Loucy (cell line): ENCODE measurements around the gene ANAPC15.
"Not testable (repeated sequence)": the region's sequence is repeated elsewhere in the genome, so short reads cannot be mapped to it uniquely, and the experiment has no call there.

ENCODE experiments used
- H2AFZ ChIP-seq: fragments of 200-600 bp; sonication (generic); 2 replicates; pipeline ENCODE4 v1.6.0; 2016; ENCODE audit warnings: antibody characterized with exemption, mild to moderate bottlenecking, low read length, moderate library complexity
- H3F3A ChIP-seq: fragments of 200-600 bp; 2 replicates; pipeline ENCODE4 v1.6.0; 2016; ENCODE audit warnings: antibody characterized with exemption, low read depth, mild to moderate bottlenecking
- H3K27me3 ChIP-seq: fragments of 200-600 bp; sonication (generic); 2 replicates; pipeline ENCODE4 v1.6.1; 2014; ENCODE audit warnings: low read length, mild to moderate bottlenecking; ENCODE audit not compliant: insufficient read depth, poor library complexity, severe bottlenecking
- H3K36me3 ChIP-seq: fragments of 200-600 bp; sonication (generic); 2 replicates; pipeline ENCODE4 v1.6.1; 2016; ENCODE audit warnings: low read length; ENCODE audit not compliant: insufficient read depth
- H3K4me1 ChIP-seq: fragments of 200-600 bp; sonication (generic); 2 replicates; pipeline ENCODE4 v1.5.1; 2014; ENCODE audit warnings: low read length, mild to moderate bottlenecking; ENCODE audit not compliant: insufficient read depth, poor library complexity, severe bottlenecking
- H3K4me2 ChIP-seq: fragments of 200-600 bp; sonication (generic); 2 replicates; pipeline ENCODE4 v1.6.0; 2014; ENCODE audit warnings: antibody characterized with exemption, low read length, low read depth, mild to moderate bottlenecking; ENCODE audit not compliant: poor library complexity, severe bottlenecking
- H3K4me3 ChIP-seq: fragments of 200-600 bp; sonication (generic); 2 replicates; pipeline ENCODE4 v1.5.1; 2014; ENCODE audit warnings: low read length, mild to moderate bottlenecking, mixed read lengths; ENCODE audit not compliant: poor library complexity, severe bottlenecking
- H3K79me2 ChIP-seq: fragments of 200-600 bp; sonication (generic); 2 replicates; pipeline ENCODE4 v1.6.1; 2014; ENCODE audit warnings: low read length; ENCODE audit not compliant: insufficient read depth
- H3K9ac ChIP-seq: fragments of 200-600 bp; sonication (generic); 2 replicates; pipeline ENCODE4 v1.6.0; 2014; ENCODE audit warnings: mild to moderate bottlenecking, low read depth, low read length, moderate library complexity; ENCODE audit not compliant: poor library complexity, severe bottlenecking
- H3K9me2 ChIP-seq: fragments of 200-600 bp; sonication (generic); replicated peaks from 2 replicates; pipeline ENCODE4 v1.6.1; 2016; ENCODE audit warnings: low read depth, low read length, mixed read lengths
- H3K9me3 ChIP-seq: fragments of 200-600 bp; sonication (generic); 2 replicates; pipeline ENCODE4 v1.6.1; 2014; ENCODE audit warnings: mild to moderate bottlenecking, antibody characterized with exemption, low read length, low read depth; ENCODE audit not compliant: insufficient read depth
- H4K20me1 ChIP-seq: fragments of 200-600 bp; sonication (generic); 2 replicates; pipeline ENCODE4 v1.6.0; 2014; ENCODE audit warnings: antibody characterized with exemption, low read length, mild to moderate bottlenecking; ENCODE audit not compliant: insufficient read depth, poor library complexity, severe bottlenecking
- CTCF ChIP-seq: fragments of 200-600 bp; sonication (generic); conservative IDR thresholded peaks from 2 replicates; pipeline ENCODE4 v1.5.1; 2014; ENCODE audit warnings: mild to moderate bottlenecking, antibody characterized with exemption, low read length
- EZH2phosphoT487 ChIP-seq: fragments of 200-600 bp; IDR thresholded peaks from 2 replicates; pipeline ENCODE4 v1.6.1; 2018; ENCODE audit warnings: antibody characterized with exemption, mild to moderate bottlenecking, moderate library complexity, borderline replicate concordance

ANAPC15 gene

DNA sequence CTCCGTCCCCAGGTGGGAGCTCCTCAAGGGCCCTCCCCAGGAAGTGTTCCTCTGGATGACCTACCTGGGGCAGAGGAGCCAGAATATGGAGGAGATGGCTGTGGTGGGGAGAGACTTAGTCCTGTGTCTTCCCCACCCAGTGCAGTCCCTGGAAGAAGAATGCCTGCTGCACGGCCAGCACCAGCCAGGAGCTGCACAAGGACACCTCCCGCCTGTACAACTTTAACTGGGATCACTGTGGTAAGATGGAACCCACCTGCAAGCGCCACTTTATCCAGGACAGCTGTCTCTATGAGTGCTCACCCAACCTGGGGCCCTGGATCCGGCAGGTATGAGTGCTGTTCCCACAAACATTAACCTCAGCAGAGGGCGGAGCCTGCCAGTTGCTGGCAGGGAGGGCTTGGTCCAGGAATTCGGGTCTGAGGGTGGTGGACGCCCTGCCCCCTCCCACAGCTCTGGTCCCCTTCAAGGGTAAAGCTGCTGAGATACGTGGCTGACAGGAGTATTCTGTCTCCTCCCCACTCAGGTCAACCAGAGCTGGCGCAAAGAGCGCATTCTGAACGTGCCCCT, 26.4 kb upstream of the ANAPC15 start:
- H3K4me2 ChIP-seq, result no peak overlapping the region
- TF ChIP-seq EZH2phosphoT487 (no peak), CTCF (no peak)
- H3K9ac ChIP-seq, result no peak overlapping the region
- no peaks in the 10 kb centered on the region for H3K79me2 ChIP-seq
- H2AFZ ChIP-seq, result no peak overlapping the region
- no peaks in the 10 kb centered on the region for H3K4me1 ChIP-seq
- no peaks in the 10 kb centered on the region for H3K9me3 ChIP-seq
- no peak overlapping the region for H3K4me3 ChIP-seq
- H3K9me2 ChIP-seq, result no peaks in the 10 kb centered on the region
- no peaks in the 10 kb centered on the region for H4K20me1 ChIP-seq
- H3F3A ChIP-seq, result no peaks in the 10 kb centered on the region
- H3K36me3 ChIP-seq, result no peaks in the 10 kb centered on the region
- H3K27me3 ChIP-seq, result no peaks in the 10 kb centered on the region

DNA sequence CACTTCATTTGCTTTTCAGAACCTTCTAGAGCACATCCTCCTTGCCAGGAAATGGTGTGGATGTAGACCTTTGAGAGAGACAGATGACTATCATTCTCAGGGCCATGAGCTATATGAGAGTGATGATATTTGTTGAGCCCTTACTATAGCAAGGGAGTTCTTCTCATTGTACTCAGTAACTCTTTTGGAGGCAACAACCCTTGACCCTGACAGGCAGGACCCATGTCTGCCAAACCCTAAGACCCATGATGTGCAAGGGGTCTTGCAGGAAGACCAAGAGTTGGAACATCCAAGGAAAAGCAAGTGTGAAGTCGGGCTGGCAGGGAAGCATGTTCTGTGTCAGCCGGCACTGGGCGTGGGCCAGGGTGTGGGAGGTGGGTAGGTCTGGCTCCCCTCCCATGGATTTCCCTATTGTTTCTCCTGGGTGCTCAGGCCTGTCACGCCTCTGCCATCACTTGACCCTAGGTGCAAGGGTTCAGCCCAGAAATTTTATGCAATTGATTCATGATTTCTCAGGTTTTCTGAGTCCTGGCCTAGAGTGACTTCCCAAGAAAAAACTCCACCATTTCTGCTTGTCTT, 24.3 kb upstream of the ANAPC15 start:
- no peaks in the 10 kb centered on the region for H3K9me3 ChIP-seq
- no peak overlapping the region for H2AFZ ChIP-seq
- H3K4me1 ChIP-seq, result no peaks in the 10 kb centered on the region
- no peaks in the 10 kb centered on the region for H3K36me3 ChIP-seq
- no peaks in the 10 kb centered on the region for H3K27me3 ChIP-seq
- no peaks in the 10 kb centered on the region for H4K20me1 ChIP-seq
- TF ChIP-seq EZH2phosphoT487 (no peak), CTCF (no peak)
- H3K79me2 ChIP-seq, result no peaks in the 10 kb centered on the region
- H3K9me2 ChIP-seq, result no peaks in the 10 kb centered on the region
- no peak overlapping the region for H3K4me3 ChIP-seq
- no peak overlapping the region for H3K4me2 ChIP-seq
- H3F3A ChIP-seq, result no peaks in the 10 kb centered on the region
- H3K9ac ChIP-seq, result no peak overlapping the region

DNA sequence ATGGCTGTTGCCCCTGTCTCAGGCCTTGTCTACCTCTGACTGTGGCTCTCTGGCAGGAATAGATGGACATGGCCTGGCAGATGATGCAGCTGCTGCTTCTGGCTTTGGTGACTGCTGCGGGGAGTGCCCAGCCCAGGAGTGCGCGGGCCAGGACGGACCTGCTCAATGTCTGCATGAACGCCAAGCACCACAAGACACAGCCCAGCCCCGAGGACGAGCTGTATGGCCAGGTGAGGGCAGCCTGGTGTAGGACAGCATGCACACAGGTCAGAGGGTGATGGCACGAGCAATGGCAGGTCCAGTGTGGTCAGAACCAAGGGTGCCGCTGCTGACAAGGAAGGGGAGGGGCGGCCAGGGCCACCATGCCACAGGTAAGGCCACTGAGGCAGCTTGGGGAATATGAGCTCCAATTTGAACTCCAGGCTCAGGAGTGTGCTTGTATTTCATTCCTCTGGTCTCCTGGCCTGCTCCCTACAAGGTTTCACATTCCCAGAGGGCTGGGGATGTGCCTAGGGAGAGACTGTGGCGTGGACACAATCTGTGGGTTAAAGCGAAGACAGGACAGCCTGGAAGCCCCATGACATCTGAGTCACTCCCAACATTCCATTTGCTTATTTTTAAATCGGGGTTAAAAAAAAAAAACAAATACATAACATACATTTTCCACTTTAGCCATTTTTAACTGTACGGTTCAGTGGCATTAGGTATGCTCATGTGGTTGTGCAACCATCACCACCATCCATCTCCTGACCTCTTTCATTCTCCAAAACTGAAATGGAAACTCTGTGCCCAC, 23.6 kb upstream of the ANAPC15 start:
- no peak overlapping the region for H3K4me2 ChIP-seq
- no peaks in the 10 kb centered on the region for H4K20me1 ChIP-seq
- no peaks in the 10 kb centered on the region for H3K27me3 ChIP-seq
- H3K9ac ChIP-seq, result no peak overlapping the region
- H2AFZ ChIP-seq, result no peak overlapping the region
- no peaks in the 10 kb centered on the region for H3K4me1 ChIP-seq
- no peaks in the 10 kb centered on the region for H3F3A ChIP-seq
- no peaks in the 10 kb centered on the region for H3K9me2 ChIP-seq
- TF ChIP-seq EZH2phosphoT487 (no peak), CTCF (no peak)
- no peaks in the 10 kb centered on the region for H3K9me3 ChIP-seq
- H3K36me3 ChIP-seq, result no peaks in the 10 kb centered on the region
- no peaks in the 10 kb centered on the region for H3K79me2 ChIP-seq
- H3K4me3 ChIP-seq, result no peak overlapping the region

DNA sequence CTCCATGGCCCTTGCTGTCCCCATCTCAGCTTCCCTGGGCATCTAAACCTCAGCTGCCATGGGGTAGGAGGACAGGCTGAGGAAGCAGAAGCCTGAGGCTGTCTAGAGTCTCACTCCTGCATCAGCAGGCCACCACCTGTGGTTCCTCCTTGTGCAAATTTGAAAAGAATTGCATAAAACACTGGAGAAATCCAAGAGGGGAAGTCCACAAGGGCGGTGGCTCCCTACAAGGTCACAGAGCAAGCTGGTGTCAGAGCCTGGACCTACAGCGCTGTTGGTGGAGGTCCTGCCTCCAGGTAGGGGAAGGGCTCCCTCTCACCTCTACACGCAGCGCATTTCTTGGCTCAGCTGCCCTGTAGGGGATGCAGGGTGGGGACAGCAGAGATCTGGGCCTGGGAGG, 23.0 kb upstream of the ANAPC15 start, which contains the start of gene FOLR3:
TSS of gene FOLR3 (plus strand) at position 253 of the 400 bp plus-strand sequence. CDS start 228 bp downstream, outside the sequence.
- H3K27me3 ChIP-seq, H3K9me3 ChIP-seq, H2AFZ ChIP-seq, H4K20me1 ChIP-seq, H3K9ac ChIP-seq, H3K4me1 ChIP-seq, H3K4me2 ChIP-seq, H3K36me3 ChIP-seq, H3F3A ChIP-seq, H3K9me2 ChIP-seq, H3K4me3 ChIP-seq, H3K79me2 ChIP-seq: not testable (repeated sequence)
